GM10248 (cell line): ENCODE results near the gene ZYX.

Experiments used
- CTCF ChIA-PET: fragments of 300-600 bp; sonication (Branson Sonifier 250); formaldehyde crosslinking; extraction: SDS; loops from one replicate; lab custom pipeline; 2021; ENCODE audit warnings: antibody characterized with exemption; lab: Yijun Ruan, JAX
- POLR2A ChIA-PET: fragments of 350-650 bp; sonication (Branson Sonifier 250); formaldehyde crosslinking; extraction: SDS; loops from one replicate; lab custom pipeline; 2020; ENCODE audit warnings: antibody characterized with exemption; lab: Yijun Ruan, JAX
- DNase-seq: peaks from one replicate; pipeline ENCODE4 v3.0.0; 2012; ENCODE audit errors: extremely low spot score
- TF ChIP-seq, protein P1 (sequence below): IDR thresholded peaks from 2 replicates; pipeline ENCODE4 v1.5.1; 2012; ENCODE audit warnings: mild to moderate bottlenecking, low read depth; ENCODE audit errors: extremely low read depth, missing control alignments, control extremely low read depth

ZYX gene

DNA sequence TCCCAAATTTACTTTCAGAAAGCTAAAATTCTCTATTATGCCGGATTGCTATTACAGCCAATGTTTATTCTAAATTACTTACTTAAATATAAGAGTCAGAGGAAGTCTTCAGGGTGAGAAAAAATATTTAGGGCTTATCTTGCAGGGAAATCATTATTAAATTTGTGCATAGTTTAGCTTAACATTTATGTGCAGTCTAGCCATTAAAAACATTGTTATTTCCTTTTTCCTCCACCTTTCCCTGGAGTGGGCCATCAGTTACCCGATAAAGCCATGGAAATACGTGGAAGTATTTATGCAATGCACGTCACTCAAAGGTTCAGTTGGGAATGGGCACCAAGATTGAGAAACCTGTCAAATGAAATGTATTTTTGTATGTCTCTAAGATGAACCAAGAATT is 52.6 kb downstream of the ZYX start:
- no peak for DNase-seq
- ChIA-PET CTCF (interaction anchor here (1.4 kb wide), 1 partner anchor 133 kb away, joined by 3 read pairs; no protein-coding TSS in a partner anchor), POLR2A (no interaction called here)
- TF ChIP-seq, protein P1, sequence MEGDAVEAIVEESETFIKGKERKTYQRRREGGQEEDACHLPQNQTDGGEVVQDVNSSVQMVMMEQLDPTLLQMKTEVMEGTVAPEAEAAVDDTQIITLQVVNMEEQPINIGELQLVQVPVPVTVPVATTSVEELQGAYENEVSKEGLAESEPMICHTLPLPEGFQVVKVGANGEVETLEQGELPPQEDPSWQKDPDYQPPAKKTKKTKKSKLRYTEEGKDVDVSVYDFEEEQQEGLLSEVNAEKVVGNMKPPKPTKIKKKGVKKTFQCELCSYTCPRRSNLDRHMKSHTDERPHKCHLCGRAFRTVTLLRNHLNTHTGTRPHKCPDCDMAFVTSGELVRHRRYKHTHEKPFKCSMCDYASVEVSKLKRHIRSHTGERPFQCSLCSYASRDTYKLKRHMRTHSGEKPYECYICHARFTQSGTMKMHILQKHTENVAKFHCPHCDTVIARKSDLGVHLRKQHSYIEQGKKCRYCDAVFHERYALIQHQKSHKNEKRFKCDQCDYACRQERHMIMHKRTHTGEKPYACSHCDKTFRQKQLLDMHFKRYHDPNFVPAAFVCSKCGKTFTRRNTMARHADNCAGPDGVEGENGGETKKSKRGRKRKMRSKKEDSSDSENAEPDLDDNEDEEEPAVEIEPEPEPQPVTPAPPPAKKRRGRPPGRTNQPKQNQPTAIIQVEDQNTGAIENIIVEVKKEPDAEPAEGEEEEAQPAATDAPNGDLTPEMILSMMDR, result no peak

DNA sequence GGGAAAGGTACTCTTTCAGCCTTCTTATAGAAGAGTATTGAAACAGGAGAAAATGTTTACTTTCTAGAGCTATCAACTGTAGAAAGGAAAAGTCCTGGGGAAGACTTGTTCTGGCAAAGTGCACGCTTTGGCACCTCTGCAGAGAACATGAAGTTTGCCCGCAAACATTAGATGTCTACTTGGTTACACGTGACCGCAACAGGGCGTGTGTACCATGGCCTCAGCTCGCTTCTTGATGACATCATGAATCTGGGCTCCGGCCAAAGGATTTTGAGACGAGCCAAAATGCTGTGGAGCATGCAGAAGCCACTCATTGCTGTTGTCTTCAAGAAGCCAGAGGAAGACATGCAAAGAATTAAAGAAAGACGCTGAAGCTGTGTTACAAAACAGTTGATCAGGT is 53.5 kb downstream of the ZYX start:
- ChIA-PET CTCF (interaction anchor here (1.4 to 1.6 kb wide), 2 partner anchors 18 to 134 kb away, joined by 3 read pairs; no protein-coding TSS in a partner anchor), POLR2A (no interaction called here)
- no peak for DNase-seq
- TF ChIP-seq, protein P1, result no peak

DNA sequence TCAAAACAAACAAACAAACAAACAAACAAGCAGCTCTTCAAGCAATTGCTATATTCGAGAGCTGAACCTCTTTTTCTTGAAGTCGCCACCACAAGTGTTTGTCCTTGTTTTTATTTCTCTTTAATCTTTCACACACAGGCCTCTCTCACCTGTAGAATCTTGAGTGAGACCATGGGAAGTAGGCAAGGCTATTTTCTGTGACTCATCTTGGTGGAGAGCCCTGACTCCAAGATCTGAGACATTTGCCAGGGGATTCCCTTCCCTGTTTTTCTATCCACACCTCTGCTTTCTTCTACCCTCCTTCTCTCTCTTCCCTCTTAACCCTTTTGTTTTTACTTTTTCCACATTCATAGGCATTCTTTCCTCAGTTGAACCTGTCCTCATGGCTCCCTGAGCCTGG is 54.1 kb downstream of the ZYX start:
- no peak for DNase-seq
- TF ChIP-seq, protein P1, result no peak
- POLR2A ChIA-PET, result no interaction called here
- CTCF ChIA-PET, result interaction anchor here (1.1 to 1.6 kb wide), 2 partner anchors 18 to 195 kb away, joined by 3 read pairs; no protein-coding TSS in a partner anchor

DNA sequence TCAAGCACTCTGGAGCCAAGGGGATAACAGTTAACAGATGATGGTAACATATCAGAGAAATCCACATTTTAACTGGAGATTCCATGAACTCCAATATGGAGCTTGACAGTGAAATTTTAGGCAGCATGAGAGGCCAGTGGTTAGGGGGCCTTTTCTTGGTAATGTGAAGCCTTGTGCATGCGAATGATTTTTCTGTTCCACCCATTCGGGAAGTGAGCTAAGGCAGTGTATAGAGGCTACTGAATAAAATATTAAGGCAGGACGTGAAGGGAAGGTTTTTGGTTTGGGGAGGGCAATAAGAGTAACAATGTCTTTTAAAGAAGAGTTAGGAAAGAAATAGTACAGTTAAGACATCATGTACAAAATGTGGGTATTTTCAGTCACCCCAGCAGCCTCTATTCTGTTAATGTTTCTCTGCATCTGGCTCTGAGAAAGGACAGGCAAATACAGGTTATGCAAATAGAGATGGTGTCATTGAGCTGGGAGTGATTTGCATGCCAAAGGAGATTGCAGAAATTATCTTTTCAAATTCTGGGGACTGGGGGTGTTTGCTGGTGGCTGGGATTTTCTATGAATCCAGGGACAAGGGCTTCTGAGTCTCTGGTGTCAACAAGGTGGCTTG is 55.3 kb downstream of the ZYX start:
- CTCF ChIA-PET, result interaction anchor here (1.0 kb wide), 1 partner anchor 19 kb away, joined by 3 read pairs; no protein-coding TSS in a partner anchor
- no peak for DNase-seq
- POLR2A ChIA-PET, result no interaction called here
- TF ChIP-seq, protein P1, result no peak

DNA sequence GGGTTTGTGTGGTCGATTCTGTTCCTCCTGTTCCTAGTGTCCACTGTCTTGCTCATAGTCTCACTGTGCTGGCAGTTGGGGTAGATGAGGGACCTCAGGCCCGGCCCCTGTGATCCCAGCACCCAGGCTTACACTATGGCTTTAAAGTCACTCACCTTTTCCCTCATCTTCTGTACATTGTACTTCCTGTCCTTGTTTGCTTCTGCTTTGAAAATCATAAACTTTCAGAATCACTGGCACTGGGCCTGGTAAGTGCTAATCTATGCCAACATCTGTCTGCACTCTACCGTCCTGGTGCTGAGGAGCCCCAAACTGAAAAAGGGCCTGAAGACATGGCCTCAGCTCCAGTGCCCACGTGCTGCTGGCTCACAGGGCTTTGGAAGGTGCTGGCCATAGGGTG is 56.4 kb downstream of the ZYX start:
- ChIA-PET CTCF (interaction anchor here (0.8 kb wide), 1 partner anchor 29 kb away, joined by 3 read pairs; the partner anchor contains the start of gene EPHA1), POLR2A (no interaction called here)
- no peak for DNase-seq
- TF ChIP-seq, protein P1, result no peak

DNA sequence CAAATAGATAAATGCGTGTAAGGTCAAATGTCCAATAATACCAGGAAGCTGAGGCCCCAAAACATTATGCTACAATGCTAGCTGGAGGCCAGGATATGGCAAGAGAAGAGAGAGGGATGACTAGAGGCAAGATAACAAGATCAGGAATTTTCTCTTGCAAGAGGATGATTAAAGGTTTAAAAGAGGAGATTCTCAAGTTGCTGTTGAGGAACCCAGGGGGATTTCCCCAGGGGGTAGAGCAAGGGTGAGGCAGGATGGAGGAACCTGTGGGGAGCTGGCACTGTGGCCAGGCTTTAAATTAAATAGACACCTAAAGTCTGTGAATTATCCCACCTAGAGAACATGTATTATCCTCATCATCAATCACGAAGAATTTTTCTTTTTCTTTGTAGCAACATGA is 58.7 kb downstream of the ZYX start:
- ChIA-PET POLR2A (no interaction called here), CTCF (interaction anchor here (1.4 to 1.8 kb wide), 3 partner anchors 8 to 22 kb away, joined by 3 to 5 read pairs (median 4); no protein-coding TSS in a partner anchor)
- DNase-seq, result no peak
- TF ChIP-seq, protein P1, result no peak
